WI38 (cell line): Measurements from ENCODE around the gene SLC27A5.

Experiments
- H3K4me3 ChIP-seq: 2 replicates; pipeline ENCODE4 v1.5.1; 2011; ENCODE audit warnings: low read depth, mild to moderate bottlenecking, control low read depth, low read length
- CTCF ChIP-seq: IDR thresholded peaks from 2 replicates; pipeline ENCODE4 v1.5.1; 2012; ENCODE audit warnings: low read depth, mild to moderate bottlenecking, control low read depth, low read length

Gene SLC27A5

GRCh38 chr19:58511353-58512208 lies at the start of gene SLC27A5:
Gene SLC27A5, minus strand, starts transcription at chr19:58511992. Its CDS starts 37 bp downstream, at chr19:58511955.
- TF ChIP-seq CTCF, result no peak
- H3K4me3 ChIP-seq, result no peak within 1 kb of the TSS

GRCh38 chr19:58560921-58561320 lies 49.1 kb upstream of the SLC27A5 start:
- no peak overlapping the region for H3K4me3 ChIP-seq
- TF ChIP-seq CTCF, result no peak

GRCh38 chr19:58560007-58560887 lies 48.5 kb upstream of the SLC27A5 start:
- no peak for TF ChIP-seq CTCF
- H3K4me3 ChIP-seq, result peak overlapping the region; percentile 78

- H3K4me3 ChIP-seq, result peak overlapping the region; percentile 78
- no peak for TF ChIP-seq CTCF
Observed at GRCh38 chr19:58559275-58560006, 47.6 kb upstream of the SLC27A5 start.

- peak overlapping the region; percentile 78 for H3K4me3 ChIP-seq
- no peak for TF ChIP-seq CTCF
Observed at GRCh38 chr19:58558623-58559274, 47.0 kb upstream of the SLC27A5 start.

GRCh38 chr19:58558066-58558622 lies 46.4 kb upstream of the SLC27A5 start, which contains the start of gene UBE2M:
Gene UBE2M, minus strand, starts transcription at chr19:58558611. Its CDS starts 230 bp downstream, at chr19:58558381.
- TF ChIP-seq CTCF, result no peak
- H3K4me3 ChIP-seq, result peak within 1 kb of the TSS; percentile 96
